ENCODE results near the gene RIPOR1. TPM values are rescaled to one million over a fixed set of nuclear protein-coding genes. Genes with fewer than 3 reads are reported as not detected.
A peak's percentile ranks its signal among the peaks of the same experiment; 100 is the strongest.
"Not testable (repeated sequence)": the region's sequence is repeated elsewhere in the genome, so short reads cannot be mapped to it uniquely, and the experiment has no call there.

RIPOR1 gene
- total RNA-seq, 2 experiments from 2014 or later: 13.9 to 14.0 TPM

DNA sequence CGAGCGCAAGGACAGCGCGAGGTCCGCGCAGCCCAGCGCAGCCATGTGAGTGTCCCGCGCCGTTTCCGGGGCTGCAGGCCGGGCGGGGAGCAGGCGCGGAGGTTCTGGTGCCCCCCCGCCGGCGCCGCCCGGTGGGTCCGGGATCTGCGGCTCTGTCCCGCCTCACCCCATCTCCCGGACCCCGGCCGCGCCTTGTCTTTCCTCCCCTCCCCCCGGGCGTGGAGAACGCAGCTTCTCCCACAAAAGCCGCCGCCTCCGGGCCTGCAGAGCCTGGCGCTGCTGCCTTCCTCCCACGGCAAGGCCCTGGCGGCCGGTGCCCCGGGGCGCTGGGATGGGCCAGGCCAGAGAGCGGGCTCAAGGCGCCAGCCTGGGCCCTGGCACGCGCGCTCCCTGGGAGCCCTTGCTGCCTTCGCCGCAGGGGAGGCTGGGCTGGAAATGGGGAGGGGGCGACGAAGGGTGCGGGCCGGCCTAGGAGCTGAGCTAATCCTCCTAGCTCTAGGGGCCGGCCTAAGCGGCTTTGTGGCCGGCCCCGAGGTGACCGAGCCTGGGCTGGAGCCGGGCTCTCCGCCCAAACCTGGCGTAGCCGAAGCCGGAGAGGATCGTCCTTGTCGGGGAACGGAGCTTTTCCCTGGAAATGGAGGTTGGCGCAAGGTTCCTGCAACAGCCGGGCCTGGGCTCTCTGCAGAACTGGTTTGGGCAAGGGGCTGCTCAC, 397 bp downstream of the RIPOR1 start:
- peaks cover 16% of the 10 kb centered on the region for H3K4me1 Mint-ChIP-seq
- H3K9me3 Mint-ChIP-seq: no peaks in the 10 kb centered on the region
- DNase-seq: peak; percentile 42
- H3K4me3 Mint-ChIP-seq: peak overlapping the region; percentile 75
- no peaks in the 10 kb centered on the region for H3K36me3 Mint-ChIP-seq
- H3K27me3 Mint-ChIP-seq: peaks cover 25% of the 10 kb centered on the region
- no peak overlapping the region for H3K27ac Mint-ChIP-seq

DNA sequence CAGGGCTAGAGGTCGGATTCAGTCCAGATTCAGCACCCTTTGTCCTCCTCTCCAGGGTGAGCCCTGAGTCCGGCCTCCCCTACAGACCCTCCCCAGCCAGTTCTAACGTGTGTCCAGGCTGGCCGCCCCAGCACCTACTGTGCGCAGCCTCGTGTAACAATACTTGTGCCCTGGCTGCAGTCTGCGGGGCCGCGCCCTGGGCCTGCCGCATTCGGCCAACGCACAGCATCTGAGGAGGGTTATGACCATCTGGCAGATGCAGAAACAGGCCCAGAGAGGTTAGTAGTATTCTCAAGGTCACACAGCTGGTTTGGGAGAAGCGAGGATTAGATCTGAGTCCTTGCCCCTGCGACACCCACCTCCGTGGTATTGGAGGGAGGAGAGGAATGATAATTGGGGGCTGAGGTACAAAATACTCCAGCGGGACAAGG, 968 bp downstream of the RIPOR1 start:
- H3K36me3 Mint-ChIP-seq: no peaks in the 10 kb centered on the region
- H3K27ac Mint-ChIP-seq: peak overlapping the region; percentile 18
- H3K9me3 Mint-ChIP-seq: no peaks in the 10 kb centered on the region
- peaks cover 25% of the 10 kb centered on the region for H3K27me3 Mint-ChIP-seq
- peaks cover 18% of the 10 kb centered on the region for H3K4me1 Mint-ChIP-seq
- peak overlapping the region; percentile 75 for H3K4me3 Mint-ChIP-seq
- DNase-seq: no peak

GRCh38 chr16:67530013-67530939, 1.6 kb downstream of the RIPOR1 start:
- peak; percentile 38 for DNase-seq
- no peaks in the 10 kb centered on the region for H3K9me3 Mint-ChIP-seq
- H3K4me1 Mint-ChIP-seq: peaks cover 18% of the 10 kb centered on the region
- peak overlapping the region; percentile 75 for H3K4me3 Mint-ChIP-seq
- H3K36me3 Mint-ChIP-seq: no peaks in the 10 kb centered on the region
- H3K27ac Mint-ChIP-seq: peak overlapping the region; percentile 18
- H3K27me3 Mint-ChIP-seq: peaks cover 26% of the 10 kb centered on the region

GRCh38 chr16:67531247-67531646, 2.6 kb downstream of the RIPOR1 start:
- H3K27me3 Mint-ChIP-seq: peaks cover 33% of the 10 kb centered on the region
- peaks cover 20% of the 10 kb centered on the region for H3K4me1 Mint-ChIP-seq
- H3K4me3 Mint-ChIP-seq: no peak overlapping the region
- peak overlapping the region; percentile 6 for H3K27ac Mint-ChIP-seq
- no peaks in the 10 kb centered on the region for H3K36me3 Mint-ChIP-seq
- H3K9me3 Mint-ChIP-seq: no peaks in the 10 kb centered on the region
- DNase-seq: no peak

GRCh38 chr16:67533024-67533560, 4.5 kb downstream of the RIPOR1 start:
- Mint-ChIP-seq H3K27me3 (peaks cover 36% of the 10 kb centered on the region), H3K4me3 (no peak overlapping the region), H3K36me3 (no peaks in the 10 kb centered on the region), H3K9me3 (no peaks in the 10 kb centered on the region), H3K27ac (no peak overlapping the region), H3K4me1 (peaks cover 27% of the 10 kb centered on the region)
- DNase-seq: no peak

DNA sequence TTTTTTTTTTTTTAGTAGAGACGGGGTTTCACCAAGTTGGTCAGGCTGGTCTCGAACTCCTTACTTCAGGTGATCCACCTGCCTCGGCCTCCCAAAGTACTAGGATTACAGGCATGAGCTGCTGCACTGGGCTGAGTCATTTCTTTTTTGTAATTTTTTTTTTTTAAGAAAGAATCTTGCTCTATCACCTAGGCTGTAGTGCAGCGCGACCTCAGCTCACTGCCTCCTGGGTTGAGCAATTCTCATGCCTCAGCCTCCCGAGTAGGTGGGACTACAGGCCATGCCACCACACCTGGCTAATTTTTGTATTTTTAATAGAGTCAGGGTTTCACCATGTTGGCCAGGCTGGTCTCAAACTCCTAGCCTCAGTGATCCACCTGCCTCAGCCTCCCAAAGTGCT, 5.4 kb downstream of the RIPOR1 start:
- H3K27ac Mint-ChIP-seq: not testable (repeated sequence)

GRCh38 chr16:67534431-67534830, 5.8 kb downstream of the RIPOR1 start:
- Mint-ChIP-seq H3K9me3 (no peaks in the 10 kb centered on the region), H3K36me3 (peaks cover under 1% of the 10 kb centered on the region), H3K4me3 (no peak overlapping the region), H3K27ac (no peak overlapping the region), H3K4me1 (peaks cover 35% of the 10 kb centered on the region), H3K27me3 (peaks cover 35% of the 10 kb centered on the region)
- no peak for DNase-seq

More for the DNA sequence above, 5.4 kb downstream of the RIPOR1 start:
- peaks cover 36% of the 10 kb centered on the region for H3K27me3 Mint-ChIP-seq
- not testable (repeated sequence) for H3K4me3 Mint-ChIP-seq, H3K36me3 Mint-ChIP-seq, H3K9me3 Mint-ChIP-seq, DNase-seq
- peaks cover 30% of the 10 kb centered on the region for H3K4me1 Mint-ChIP-seq

DNA sequence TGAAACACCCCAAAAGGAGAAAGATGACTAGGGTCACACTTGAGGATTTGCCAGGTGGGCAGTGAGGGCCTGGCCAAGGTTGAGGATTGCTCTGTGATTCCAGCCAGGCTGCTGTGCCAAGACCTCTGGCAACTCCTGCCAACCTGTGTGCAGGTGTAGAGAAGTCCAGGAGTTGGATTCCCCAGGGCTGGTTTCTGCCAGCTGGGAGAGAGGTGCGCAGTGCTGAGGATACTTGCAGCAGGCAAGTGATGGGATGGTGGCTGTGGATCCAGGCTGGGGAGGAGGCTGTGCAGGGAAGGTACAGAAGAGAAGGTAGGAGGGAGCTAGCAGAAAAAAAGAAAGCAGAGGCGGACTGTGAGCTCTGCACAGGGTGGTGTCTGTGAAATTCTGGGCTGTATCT, 6.6 kb downstream of the RIPOR1 start:
- H3K9me3 Mint-ChIP-seq: no peaks in the 10 kb centered on the region
- H3K4me1 Mint-ChIP-seq: peaks cover 30% of the 10 kb centered on the region
- H3K27ac Mint-ChIP-seq: no peak overlapping the region
- peaks cover 4% of the 10 kb centered on the region for H3K36me3 Mint-ChIP-seq
- H3K4me3 Mint-ChIP-seq: peak overlapping the region; percentile 0
- DNase-seq: no peak
- peaks cover 29% of the 10 kb centered on the region for H3K27me3 Mint-ChIP-seq

- peak; percentile 64 for DNase-seq
- peak overlapping the region; percentile 79 for H3K4me3 Mint-ChIP-seq
- no peaks in the 10 kb centered on the region for H3K9me3 Mint-ChIP-seq
- H3K4me1 Mint-ChIP-seq: peaks cover 29% of the 10 kb centered on the region
- peaks cover 12% of the 10 kb centered on the region for H3K36me3 Mint-ChIP-seq
- H3K27ac Mint-ChIP-seq: peak overlapping the region; percentile 66
- peaks cover 16% of the 10 kb centered on the region for H3K27me3 Mint-ChIP-seq
Measured at GRCh38 chr16:67537270-67537635, 8.6 kb downstream of the RIPOR1 start.

DNA sequence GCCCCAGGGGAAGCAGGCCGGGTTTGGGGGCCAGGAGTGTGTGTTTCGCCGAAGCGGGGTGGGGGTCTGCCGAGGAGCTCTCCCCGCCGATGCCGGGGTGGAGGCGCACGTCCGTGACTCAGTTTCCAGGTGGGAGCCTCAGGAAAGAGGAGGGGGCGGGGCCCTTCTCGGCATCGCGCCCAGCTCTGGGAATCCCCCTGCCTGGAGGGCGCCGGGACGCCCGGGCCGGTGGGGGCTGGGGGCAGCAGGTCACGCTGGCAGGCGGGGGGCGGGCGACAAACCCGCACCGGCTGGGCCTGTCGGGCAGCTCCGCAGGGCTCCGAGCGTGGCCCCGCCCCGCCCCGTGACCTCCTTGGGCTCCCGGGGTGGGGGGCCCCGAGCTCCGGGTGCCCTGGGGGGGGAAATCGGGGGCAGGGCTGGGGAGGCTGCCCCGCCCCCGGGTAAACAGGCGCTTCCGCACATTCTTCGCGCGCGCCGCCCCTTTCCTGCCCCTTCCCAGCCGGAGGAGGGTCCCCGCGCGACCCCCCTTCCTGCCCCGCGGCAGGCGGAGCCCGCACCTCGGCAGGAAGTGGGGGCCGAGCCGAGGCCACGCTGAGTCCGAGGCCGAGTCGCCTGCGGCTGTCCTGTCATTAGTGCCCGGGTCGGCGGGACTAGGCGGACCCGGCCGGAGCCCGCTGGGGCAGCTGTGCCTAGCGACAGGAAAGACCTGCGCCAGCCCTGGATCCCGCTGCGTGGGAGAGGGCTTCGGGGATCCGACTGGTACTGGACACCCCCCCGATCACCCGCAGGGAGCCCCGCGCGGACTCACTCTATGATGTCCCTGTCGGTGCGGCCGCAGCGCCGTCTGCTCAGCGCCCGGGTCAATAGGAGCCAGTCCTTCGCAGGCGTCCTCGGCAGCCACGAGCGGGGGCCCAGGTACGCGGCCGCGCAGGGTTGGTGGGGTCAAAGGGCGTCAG, 9.3 kb downstream of the RIPOR1 start:
- Mint-ChIP-seq H3K27ac (no peak overlapping the region), H3K9me3 (no peaks in the 10 kb centered on the region), H3K4me1 (peaks cover 35% of the 10 kb centered on the region), H3K27me3 (peaks cover 16% of the 10 kb centered on the region), H3K4me3 (peak overlapping the region; percentile 79), H3K36me3 (peaks cover 16% of the 10 kb centered on the region)
- DNase-seq: peak; percentile 66

DNA sequence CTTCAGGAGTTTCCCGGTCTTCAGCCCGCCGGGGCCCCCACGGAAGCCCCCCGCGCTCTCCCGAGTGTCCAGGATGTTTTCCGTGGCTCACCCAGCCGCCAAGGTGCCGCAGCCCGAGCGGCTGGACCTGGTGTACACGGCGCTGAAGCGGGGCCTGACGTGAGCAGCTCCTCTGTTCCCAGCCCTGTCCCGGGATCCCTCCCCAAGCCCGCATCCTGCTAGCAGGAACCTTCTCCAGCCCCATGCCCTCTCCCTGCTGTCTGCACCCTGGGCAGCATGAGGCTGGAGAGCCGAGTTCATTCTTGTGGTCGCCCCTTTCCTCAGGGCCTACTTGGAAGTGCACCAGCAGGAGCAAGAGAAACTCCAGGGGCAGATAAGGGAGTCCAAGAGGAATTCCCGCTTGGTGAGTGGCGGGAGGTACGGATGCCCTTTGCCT, 10.1 kb downstream of the RIPOR1 start:
- peak overlapping the region; percentile 28 for H3K27ac Mint-ChIP-seq
- peaks cover 11% of the 10 kb centered on the region for H3K27me3 Mint-ChIP-seq
- no peak for DNase-seq
- H3K4me1 Mint-ChIP-seq: peaks cover 34% of the 10 kb centered on the region
- peaks cover 18% of the 10 kb centered on the region for H3K36me3 Mint-ChIP-seq
- peak overlapping the region; percentile 65 for H3K4me3 Mint-ChIP-seq
- H3K9me3 Mint-ChIP-seq: no peaks in the 10 kb centered on the region

- Mint-ChIP-seq H3K27me3 (peaks cover 11% of the 10 kb centered on the region), H3K4me1 (peaks cover 34% of the 10 kb centered on the region), H3K9me3 (no peaks in the 10 kb centered on the region), H3K27ac (peak overlapping the region; percentile 28), H3K4me3 (peak overlapping the region; percentile 65), H3K36me3 (peaks cover 18% of the 10 kb centered on the region)
- DNase-seq: no peak
Measured at GRCh38 chr16:67539271-67539670, 10.6 kb downstream of the RIPOR1 start.

- Mint-ChIP-seq H3K27ac (no peak overlapping the region), H3K9me3 (no peaks in the 10 kb centered on the region), H3K27me3 (peaks cover 11% of the 10 kb centered on the region), H3K36me3 (peaks cover 18% of the 10 kb centered on the region), H3K4me3 (no peak overlapping the region), H3K4me1 (peaks cover 33% of the 10 kb centered on the region)
- no peak for DNase-seq
Measured at GRCh38 chr16:67539691-67540635, 11.3 kb downstream of the RIPOR1 start.
